ENCODE measurements around the gene TMEM161A.

GRCh38 chr19:19146865-19147264 is 8.6 kb upstream of the TMEM161A start:
- TF ChIP-seq CTCF (IDR thresholded peaks at IDR 0.05) (no peak), EZH2 (IDR thresholded peaks at IDR 0.05; ENCODE audit: borderline replicate concordance, insufficient read depth, low read depth, low read length, poor library complexity, severe bottlenecking) (no peak)
